ENCODE results near the gene TPST2. TPM values are rescaled to one million over a fixed set of nuclear protein-coding genes. Genes with fewer than 3 reads are reported as not detected.

TPST2 gene
- total RNA-seq, 1 experiment from 2014 or later, result 50.1 TPM

- H3K4me2 ChIP-seq (ENCODE audit: insufficient read depth, insufficient read length, low read length), result no peak overlapping the region
- Mint-ChIP-seq H3K4me1 (no peaks in the 10 kb centered on the region), H3K4me3 (no peak overlapping the region)
Measured at GRCh38 chr22:26535603-26535908, 54.4 kb downstream of the TPST2 start.

More at GRCh38 chr22:26535603-26535908, 54.4 kb downstream of the TPST2 start:
- no CpG with 5 or more reads among the region's 3 CpGs for WGBS (ENCODE audit: extremely low coverage, insufficient read length, low lambda C conversion rate)
- H3K4me1 ChIP-seq (ENCODE audit: insufficient read depth, low read length), result no peaks in the 10 kb centered on the region
- H2BK5ac ChIP-seq (ENCODE audit: insufficient read length, low read length), result no peak overlapping the region
- no peak overlapping the region for H3K56ac ChIP-seq (ENCODE audit: insufficient read length, low read depth, low read length)
- H3T11ph ChIP-seq (ENCODE audit: low read length), result no peak overlapping the region
- no peak overlapping the region for H4K91ac ChIP-seq (ENCODE audit: insufficient read length, low read depth, low read length)
- Mint-ChIP-seq H3K9me3 (no peaks in the 10 kb centered on the region), H3K36me3 (ENCODE audit: insufficient read depth in 1 of 3, low read depth in 3 of 3) (peaks cover 39 to 74% (median 57%) of the 10 kb centered on the region in 3 experiments), H3K27me3 (ENCODE audit: low read depth) (no peaks in the 10 kb centered on the region), H3K27ac (peak overlapping the region in 1 of 3 experiments; percentile 72; a peak in 2 of 7 replicates)
- no peak overlapping the region for H2BK120ac ChIP-seq (ENCODE audit: low read depth, low read length, poor library complexity, severe bottlenecking)
- H4K5ac ChIP-seq (ENCODE audit: insufficient read length, low read depth, low read length), result no peak overlapping the region
- no peak overlapping the region for H4K8ac ChIP-seq (replicated peaks; ENCODE audit: insufficient read length, low read depth, low read length)
- no peak overlapping the region for H3K14ac ChIP-seq (ENCODE audit: insufficient read depth, low read length)
- no peak overlapping the region for H2BK20ac ChIP-seq (ENCODE audit: low read depth, low read length, poor library complexity, severe bottlenecking)
- no peak overlapping the region for H3K23ac ChIP-seq (ENCODE audit: insufficient read length, low read depth, low read length)
- H3K18ac ChIP-seq (ENCODE audit: insufficient read length, low read depth, low read length), result no peak overlapping the region
- no peak overlapping the region for H3K27ac ChIP-seq (ENCODE audit: insufficient read length, low read depth, low read length)
- H3K9ac ChIP-seq (ENCODE audit: extremely low read depth, insufficient read length, low read length), result no peak overlapping the region
- H3K27me3 ChIP-seq (ENCODE audit: insufficient read depth, low read length), result no peaks in the 10 kb centered on the region
- H2BK12ac ChIP-seq (ENCODE audit: insufficient read length, low read depth, low read length), result no peak overlapping the region
- no peak for DNase-seq
- H3K4ac ChIP-seq (ENCODE audit: low read depth, low read length), result no peak overlapping the region
- H4K20me1 ChIP-seq (ENCODE audit: control insufficient read depth, insufficient read depth, insufficient read length), result no peaks in the 10 kb centered on the region
- H3K79me2 ChIP-seq (ENCODE audit: insufficient read depth, low read length), result peaks cover under 1% of the 10 kb centered on the region; the same call in 1 of the 2 replicates
- no peak overlapping the region for H2BK15ac ChIP-seq (ENCODE audit: low read depth, low read length)
- no peaks in the 10 kb centered on the region for H3K9me3 ChIP-seq (ENCODE audit: control insufficient read depth, low read depth, low read length)
- no peak overlapping the region for H2AFZ ChIP-seq (ENCODE audit: low read length)
- no peak for TF ChIP-seq CTCF (conservative IDR thresholded peaks at IDR 0.05)
- H2AK5ac ChIP-seq (ENCODE audit: insufficient read length, low read length), result no peak overlapping the region
- peaks cover 3% of the 10 kb centered on the region for H3K79me1 ChIP-seq (ENCODE audit: insufficient read depth, low read depth, low read length, poor library complexity, severe bottlenecking)
- H3K23me2 ChIP-seq (ENCODE audit: insufficient read length, low read depth, low read length, poor library complexity, severe bottlenecking), result no peaks in the 10 kb centered on the region

Data from H9 (cell line).